Activated CD8-positive, alpha-beta memory T cell treated with anti-CD3 and anti-CD28 coated beads for 1 hour (primary cell): ENCODE results near the gene GTPBP3.

Experiments used
- DNase-seq, 2 donors: peaks; one replicate each; pipeline ENCODE4 v3.0.0-alpha.2; 2020; ENCODE audit warnings: low read depth in 1 of 2; ENCODE audit errors: extremely low read depth in 1 of 2

Gene GTPBP3

GRCh38 chr19:17327654-17328516 lies 9.5 kb upstream of the GTPBP3 start:
- DNase-seq, result no peak

DNA sequence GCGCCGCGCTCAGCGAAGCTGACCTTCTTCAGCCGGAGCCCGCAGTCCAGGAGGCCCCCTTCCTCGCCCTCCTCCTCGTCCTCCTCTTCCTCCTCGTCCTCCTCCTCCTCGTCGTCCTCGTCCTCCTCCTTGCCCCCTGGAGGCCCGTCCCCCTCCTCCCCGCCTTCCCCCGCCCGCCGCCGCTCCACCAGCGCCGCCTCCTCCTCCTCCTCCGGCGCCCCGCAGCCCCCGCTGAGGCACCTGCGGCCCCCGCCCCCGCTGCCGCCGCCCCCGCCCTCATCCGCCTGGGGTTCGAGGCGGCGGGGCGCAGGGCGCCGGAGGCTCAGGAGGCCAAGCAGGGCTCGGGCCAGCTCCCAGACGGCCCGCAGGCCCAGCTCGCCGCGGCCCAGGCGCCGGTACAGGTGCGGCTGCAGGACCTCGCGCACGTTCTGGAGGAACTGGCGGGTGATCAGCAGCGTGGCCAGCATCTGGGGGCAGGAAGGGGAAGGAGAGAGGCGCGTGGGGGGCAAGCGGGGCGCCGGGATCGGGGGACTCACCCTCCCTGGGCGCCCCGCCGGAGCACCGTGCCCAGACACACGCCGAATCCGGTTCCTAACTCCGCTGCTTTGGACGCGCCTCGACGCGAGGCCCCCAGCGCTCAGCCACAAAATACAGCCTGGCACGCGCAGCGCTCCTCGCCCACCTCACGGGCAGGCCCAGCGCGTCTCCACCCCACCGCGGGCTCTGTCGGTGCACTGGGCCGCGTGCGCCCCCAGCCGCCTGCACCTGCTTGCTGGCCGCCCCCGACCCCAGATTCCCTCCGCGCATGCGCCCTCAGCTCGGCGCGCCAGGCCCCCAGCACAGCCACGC lies 8.6 kb upstream of the GTPBP3 start:
- DNase-seq, result no peak

GRCh38 chr19:17329366-17330261 lies 7.7 kb upstream of the GTPBP3 start:
- no peak for DNase-seq

- DNase-seq, result no peak
These were observed 6.9 kb upstream of the GTPBP3 start for GRCh38 chr19:17330262-17331044.

- no peak for DNase-seq
These were observed 6.3 kb upstream of the GTPBP3 start for GRCh38 chr19:17331045-17331558.

DNA sequence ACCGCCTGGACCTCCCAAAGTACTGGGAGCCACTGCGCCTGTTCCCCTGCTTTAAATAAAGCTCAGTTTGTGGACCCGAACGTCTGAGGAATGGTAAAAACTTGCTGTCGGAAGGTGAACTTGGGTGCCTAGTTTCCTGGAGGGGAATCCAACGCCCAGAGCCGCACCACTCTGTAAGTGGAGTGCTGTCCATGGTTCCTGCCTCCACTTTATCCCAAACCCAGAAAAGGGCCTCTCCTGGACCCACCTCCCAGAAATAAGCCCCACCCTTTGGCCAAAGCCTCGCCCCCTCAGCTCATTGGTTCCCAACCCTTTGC lies 5.0 kb upstream of the GTPBP3 start:
- DNase-seq, result no peak

GRCh38 chr19:17332677-17333581 lies 4.4 kb upstream of the GTPBP3 start:
- no peak for DNase-seq

DNA sequence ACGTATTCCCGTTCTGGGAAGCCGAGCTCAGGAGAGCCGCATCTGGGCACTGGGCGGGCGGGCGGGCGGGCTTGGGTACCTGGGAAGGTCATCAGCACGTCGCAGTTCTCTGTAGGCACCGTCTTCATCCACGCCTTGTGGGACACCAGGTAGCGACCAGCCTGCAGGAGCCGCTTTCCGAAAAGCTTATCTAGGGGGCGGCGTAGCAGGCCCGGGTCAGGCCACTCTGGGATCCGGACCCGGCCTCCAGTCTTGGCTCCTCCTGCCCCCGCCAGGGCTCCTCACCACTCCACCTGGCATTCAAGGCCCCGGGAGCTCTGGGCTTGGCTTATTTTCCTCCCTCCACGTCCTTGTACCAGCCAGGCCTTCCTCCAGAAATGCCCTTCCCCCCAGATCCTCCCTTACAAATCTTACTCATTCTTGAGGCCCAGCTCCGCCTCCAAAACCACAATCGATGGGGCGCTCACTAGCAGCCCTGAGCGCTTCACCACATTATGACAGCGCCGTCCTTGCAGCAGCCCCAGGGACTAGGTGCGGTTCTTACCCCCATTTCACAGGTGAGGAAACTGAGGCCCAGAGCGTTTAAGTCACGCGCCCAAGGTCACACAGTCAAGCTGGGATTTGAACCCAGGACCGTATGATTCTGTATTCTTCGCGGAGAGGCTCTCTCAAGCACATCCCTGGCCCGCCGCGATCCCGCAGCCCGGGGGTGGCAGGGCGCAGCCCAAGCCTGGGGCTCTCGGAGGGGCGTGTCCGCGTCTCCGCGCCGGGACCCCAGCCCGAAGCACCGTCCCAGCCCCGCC lies 3.5 kb upstream of the GTPBP3 start:
- DNase-seq, result peak; percentile 44

- peak; percentile 93 to 94 for DNase-seq
These were observed 2.6 kb upstream of the GTPBP3 start, which contains the start of gene ANO8 for GRCh38 chr19:17334414-17335409. ANO8 (minus strand) TSS chr19:17334855; CDS start chr19:17334670, 185 bp downstream.

GRCh38 chr19:17335575-17335974 lies 1.8 kb upstream of the GTPBP3 start:
- DNase-seq, result no peak

DNA sequence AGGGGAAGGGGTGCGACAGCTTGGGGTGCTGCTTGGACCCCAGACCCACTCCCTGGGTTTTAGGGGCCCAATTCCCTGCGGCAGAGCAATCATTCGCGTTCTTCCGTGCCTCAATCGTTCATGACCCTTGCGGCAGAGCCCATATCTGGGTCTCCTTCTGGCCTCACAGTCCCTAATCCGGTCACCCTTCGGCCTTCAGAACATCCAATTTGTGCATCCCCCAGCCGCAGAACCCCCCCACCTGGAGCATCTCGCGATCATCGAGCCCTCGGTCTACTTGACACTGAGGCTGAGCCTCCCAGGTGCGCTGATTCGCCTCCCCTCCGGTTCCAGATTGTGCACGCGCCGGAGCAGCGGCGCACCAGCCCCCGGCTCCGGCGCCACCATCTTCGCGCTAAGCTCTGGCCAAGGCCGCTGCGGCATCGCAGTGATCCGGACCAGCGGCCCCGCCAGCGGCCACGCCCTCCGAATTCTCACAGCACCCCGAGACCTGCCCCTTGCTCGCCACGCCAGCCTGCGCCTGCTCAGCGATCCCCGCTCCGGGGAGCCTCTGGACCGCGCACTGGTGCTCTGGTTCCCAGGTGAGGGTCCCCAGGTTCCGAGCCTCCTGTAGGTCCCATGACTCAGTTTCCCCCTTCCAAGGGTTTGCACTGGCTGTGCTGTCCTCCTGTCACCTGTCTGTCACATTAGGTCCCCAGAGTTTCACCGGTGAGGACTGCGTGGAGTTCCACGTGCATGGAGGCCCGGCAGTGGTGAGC lies 501 bp downstream of the GTPBP3 start:
- no peak for DNase-seq

DNA sequence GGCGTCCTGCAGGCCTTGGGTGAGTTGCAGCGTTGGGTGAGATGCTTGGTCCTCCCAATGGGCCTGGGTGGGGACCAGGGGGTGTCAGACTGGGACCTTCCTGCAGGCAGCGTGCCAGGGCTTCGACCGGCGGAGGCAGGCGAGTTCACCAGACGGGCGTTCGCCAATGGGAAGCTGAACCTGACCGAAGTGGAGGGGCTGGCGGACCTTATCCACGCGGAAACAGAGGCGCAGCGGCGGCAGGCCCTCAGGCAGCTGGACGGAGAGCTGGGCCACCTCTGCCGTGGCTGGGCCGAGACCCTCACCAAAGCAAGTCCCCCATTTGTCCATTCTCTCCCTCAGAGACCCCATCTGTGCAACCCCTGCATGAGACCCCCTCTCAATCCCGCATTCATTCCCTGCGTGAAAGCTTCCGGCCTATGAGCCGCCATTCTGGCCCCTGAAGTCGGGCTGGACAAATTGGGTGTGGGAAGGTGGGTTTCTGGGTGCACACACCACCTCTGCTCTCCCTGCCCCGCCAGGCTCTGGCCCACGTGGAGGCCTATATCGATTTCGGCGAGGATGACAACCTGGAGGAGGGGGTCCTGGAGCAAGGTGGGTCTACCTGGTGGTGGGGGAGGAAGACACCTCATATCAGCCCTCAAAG lies 1.2 kb downstream of the GTPBP3 start:
- no peak for DNase-seq

GRCh38 chr19:17339088-17339741 lies 1.9 kb downstream of the GTPBP3 start:
- DNase-seq, result no peak

DNA sequence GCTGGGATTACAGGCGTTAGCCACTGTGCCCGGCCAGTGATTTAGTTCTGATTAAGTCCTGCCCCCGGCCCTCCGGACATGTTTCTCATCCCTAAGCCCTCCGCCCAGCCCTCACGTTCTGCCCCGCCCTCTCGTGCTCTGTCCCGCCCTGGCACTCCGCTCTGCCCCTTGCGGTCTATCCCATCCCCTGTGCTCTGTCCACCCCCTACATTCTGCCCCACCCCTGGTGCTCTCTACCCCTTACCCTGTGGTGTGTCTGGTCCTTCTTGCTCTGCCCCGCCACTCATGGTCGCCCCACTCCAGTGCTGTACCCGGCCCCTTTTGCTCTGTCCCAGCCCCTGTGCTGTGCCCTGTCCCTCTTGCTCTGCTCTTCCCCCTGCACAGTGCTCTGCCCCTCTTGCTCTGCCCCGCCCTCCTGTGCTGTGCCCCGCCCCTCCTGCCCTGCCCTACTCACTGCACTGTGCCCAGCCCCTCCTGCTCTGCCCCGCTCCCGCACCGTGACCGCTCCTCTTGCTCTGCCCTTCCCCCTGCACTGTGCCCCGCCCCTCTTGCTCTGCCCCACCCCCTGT lies 3.0 kb downstream of the GTPBP3 start:
- DNase-seq, result no peak

DNA sequence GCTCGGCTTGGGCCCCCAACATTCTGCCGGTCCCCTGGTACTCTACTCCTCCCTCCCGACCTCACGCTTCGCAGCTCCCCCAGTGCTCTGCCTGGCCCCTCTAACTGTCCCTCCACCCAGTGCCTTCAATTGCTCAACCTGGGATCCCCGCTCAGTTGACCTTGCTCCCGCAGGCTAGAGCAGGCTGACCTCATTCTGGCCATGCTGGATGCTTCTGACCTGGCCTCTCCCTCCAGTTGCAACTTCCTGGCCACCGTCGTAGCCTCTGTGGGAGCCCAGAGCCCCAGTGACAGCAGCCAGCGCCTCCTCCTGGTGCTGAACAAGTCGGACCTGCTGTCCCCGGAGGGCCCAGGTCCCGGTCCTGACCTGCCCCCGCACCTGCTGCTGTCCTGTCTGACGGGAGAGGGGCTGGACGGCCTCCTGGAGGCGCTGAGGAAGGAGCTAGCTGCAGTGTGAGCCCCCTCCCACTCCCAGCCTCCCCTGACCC lies 3.6 kb downstream of the GTPBP3 start:
- no peak for DNase-seq
